GM13976 (cell line): ENCODE data around the gene CSTB.
"Not testable (repeated sequence)": the region's sequence is repeated elsewhere in the genome, so short reads cannot be mapped to it uniquely, and the experiment has no call there.

Experiments
- DNase-seq: peaks from one replicate; pipeline ENCODE4 v3.0.0; 2012; ENCODE audit warnings: low spot score
- in situ Hi-C: fragments of 300-500 bp; cut with MboI; formaldehyde crosslinking; loops from one replicate; pipeline ENCODE4 v1.12.0; 2022; ENCODE audit warnings: low sequenced_read_pairs, mixed read lengths, inconsistent platforms; ENCODE audit not compliant: unreplicated experiment
- TF ChIP-seq, protein P1 (sequence below): IDR thresholded peaks from 2 replicates; pipeline ENCODE4 v1.5.1; 2012; ENCODE audit warnings: borderline replicate concordance, mild to moderate bottlenecking; ENCODE audit not compliant: insufficient read depth; ENCODE audit errors: extremely low read depth, missing control alignments, control extremely low read depth

Gene CSTB, protein sequence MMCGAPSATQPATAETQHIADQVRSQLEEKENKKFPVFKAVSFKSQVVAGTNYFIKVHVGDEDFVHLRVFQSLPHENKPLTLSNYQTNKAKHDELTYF

DNA sequence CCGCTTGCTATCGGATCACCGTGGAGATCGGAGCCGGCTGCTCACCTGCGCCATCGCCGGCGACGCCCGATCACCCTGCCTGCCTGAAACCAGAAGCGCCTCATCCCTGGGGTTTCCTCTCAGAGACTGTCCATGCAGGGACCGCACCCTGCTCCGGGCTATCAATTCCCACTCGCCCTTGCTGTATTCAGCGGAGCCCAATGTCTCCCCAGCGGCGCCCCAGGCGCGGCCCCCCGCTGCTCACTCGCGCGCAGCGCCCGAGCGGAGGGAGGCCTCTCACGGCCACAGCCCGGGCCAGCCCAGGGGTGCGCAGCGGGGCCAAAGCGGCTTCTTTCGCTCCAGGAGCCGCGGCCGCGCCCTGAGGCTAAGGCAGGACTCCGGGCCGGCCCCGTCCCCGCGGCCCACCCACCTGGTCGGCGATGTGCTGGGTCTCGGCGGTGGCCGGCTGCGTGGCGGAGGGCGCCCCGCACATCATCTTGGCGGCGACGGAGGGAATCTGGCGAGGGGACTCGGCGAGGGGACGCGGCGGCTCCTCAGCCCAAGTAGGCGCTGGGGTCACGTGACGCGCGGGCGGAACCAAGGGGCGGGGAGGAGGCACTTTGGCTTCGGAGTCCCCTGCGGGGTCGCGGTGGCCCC is at the start of gene CSTB:
Gene CSTB, minus strand, starts transcription at position 514 of the 636 bp plus-strand sequence. Its CDS starts 39 bp downstream, at position 475.
- TF ChIP-seq, protein P1, sequence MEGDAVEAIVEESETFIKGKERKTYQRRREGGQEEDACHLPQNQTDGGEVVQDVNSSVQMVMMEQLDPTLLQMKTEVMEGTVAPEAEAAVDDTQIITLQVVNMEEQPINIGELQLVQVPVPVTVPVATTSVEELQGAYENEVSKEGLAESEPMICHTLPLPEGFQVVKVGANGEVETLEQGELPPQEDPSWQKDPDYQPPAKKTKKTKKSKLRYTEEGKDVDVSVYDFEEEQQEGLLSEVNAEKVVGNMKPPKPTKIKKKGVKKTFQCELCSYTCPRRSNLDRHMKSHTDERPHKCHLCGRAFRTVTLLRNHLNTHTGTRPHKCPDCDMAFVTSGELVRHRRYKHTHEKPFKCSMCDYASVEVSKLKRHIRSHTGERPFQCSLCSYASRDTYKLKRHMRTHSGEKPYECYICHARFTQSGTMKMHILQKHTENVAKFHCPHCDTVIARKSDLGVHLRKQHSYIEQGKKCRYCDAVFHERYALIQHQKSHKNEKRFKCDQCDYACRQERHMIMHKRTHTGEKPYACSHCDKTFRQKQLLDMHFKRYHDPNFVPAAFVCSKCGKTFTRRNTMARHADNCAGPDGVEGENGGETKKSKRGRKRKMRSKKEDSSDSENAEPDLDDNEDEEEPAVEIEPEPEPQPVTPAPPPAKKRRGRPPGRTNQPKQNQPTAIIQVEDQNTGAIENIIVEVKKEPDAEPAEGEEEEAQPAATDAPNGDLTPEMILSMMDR: no peak
- peak; percentile 90 for DNase-seq
- in situ Hi-C loops: no loop called here

DNA sequence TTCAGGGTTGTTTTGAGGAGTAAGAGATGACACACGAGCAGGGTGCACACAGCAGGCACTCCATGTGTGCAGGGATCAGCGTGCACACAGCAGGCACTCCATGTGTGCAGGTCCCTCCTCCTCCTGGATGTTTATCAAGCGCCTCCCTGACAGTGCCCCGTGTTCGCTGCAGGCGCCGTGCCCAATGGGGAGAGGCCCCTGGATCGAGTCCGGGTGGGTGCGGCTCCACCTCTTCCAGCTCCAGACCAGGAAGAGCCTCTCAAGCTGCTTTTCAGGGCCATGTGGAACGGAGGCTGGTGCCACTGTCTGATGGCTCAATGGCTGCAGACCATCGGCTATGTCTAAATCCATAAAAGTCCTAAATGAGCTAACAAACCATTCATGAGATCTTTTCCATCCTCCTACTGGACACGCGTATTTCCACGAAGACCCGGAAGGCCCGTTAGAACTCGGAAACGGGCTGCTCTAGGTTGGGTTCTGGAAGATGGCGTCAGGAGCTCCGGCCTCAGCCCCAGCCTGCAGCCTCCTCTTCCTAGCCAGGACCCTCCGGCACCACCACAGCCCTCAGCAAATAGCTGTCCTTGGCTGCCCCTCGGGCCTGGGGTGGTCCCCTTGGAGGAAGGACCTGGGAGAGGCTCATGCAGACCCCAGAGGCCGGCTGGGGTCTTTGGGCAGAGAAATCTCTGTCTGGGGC is 49.3 kb upstream of the CSTB start:
- DNase-seq: no peak
- TF ChIP-seq, protein P1: no peak
- in situ Hi-C loops: loop anchor here (25.0 kb wide), 1 partner anchor 637 kb away; the partner anchor contains the start of gene LRRC3

DNA sequence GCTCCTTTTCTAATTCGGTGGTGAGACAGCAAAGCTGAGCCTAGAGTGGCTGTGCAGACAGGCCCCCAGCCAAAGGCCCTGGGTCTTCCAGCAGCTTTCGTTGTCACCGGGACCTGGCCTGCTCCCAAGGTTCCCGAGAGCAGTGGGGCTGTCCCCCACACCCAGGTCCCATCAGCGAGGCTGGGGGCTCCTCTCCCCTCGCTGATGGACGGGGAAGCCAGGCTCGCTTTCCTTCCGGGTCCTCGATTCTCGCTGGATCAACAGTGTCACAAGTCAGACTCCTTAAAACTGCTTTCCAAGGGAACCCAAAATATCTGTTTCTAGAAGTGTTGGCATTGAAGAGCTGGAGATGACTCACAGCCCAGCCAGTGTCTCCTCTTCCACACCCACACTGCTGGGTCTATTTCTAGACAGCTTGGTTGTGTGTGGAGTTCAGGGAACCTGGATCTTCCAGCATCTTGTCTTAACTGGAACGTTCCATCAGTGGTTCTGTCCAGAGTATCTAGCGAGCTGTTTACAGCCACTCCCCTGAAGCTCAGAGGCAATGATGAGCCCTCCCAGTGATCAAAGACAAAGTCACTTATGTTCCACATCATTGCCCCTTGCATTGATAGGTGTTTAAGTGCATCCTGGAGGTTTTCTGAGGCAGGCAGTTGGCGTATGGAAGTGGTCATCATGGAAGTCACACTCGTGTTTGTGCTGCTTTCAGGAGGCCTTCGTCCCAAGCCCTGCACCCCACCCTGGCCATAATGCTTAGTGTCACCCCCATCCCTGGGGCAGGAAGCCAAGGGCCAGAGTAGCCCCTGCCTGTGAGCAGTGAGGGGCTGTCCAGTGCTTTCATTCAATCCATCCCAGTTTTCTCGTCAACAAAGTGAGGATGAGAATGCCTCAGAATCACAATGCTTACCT is 48.5 kb upstream of the CSTB start:
- TF ChIP-seq, protein P1: no peak
- DNase-seq: no peak
- in situ Hi-C loops: loop anchor here (25.0 kb wide), 2 partner anchors 463 to 638 kb away; partner anchors contain the start of genes AIRE and LRRC3

DNA sequence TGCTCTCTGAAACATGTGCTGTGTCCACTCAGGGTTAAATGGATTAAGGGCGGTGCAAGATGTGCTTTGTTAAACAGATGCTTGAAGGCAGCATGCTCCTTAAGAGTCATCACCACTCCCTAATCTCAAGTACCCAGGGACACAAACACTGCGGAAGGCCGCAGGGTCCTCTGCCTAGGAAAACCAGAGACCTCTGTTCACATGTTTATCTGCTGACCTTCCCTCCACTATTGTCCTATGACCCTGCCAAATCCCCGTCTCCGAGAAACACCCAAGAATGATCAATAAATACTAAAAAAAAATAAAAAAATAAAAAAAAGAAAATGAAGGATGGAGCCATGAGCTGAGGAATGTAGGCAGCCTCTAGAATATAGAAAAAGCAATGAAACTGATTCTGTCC is 46.6 kb upstream of the CSTB start:
- in situ Hi-C loops: loop anchor here (25.0 kb wide), 1 partner anchor 465 kb away; the partner anchor contains the start of gene AIRE
- DNase-seq: not testable (repeated sequence)

DNA sequence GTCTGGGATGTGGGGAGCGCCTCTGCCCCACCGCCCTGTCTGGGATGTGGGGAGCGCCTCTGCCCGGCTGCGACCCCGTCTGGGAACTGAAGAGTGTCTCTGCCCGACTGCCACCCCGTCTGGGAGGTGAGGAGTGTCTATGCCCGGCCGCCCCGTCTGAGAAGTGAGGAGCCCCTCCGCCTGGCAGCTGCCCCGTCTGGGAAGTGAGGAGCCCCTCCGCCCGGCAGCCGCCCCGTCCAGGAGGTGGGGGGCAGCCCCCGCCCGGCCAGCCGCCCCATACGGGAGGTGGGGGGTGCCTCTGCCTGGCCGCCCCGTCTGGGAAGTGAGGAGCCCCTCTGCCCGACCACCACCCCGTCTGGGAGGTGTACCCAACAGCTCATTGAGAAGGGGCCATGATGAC is 46.1 kb upstream of the CSTB start:
- in situ Hi-C loops: loop anchor here (25.0 kb wide), 1 partner anchor 465 kb away; the partner anchor contains the start of gene AIRE
- DNase-seq: not testable (repeated sequence)

DNA sequence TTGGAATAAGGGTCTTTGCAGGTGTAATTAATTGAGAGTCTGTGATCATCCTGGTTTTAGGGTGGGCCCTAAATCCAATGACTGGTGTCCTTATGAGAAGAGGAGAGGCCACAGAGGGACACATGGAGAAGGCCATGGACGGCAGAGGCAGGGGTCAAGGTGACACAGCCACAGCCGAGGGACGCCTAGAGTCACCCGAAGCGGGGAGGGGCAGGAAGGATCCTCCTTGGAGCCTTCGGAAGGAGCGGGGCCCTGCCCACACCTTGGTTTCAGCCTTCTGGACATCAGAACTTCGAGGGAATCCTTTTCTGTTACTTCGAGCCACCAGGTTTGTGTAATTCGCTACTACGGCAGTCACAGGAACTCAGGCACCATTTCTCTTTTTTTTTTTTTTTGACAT is 44.4 kb upstream of the CSTB start:
- TF ChIP-seq, protein P1: no peak
- in situ Hi-C loops: loop anchor here (25.0 kb wide), 1 partner anchor 467 kb away; the partner anchor contains the start of gene AIRE
- no peak for DNase-seq
